H1 (cell line): Measurements from ENCODE around the gene GABPB2. TPM values are rescaled to one million over a fixed set of nuclear protein-coding genes. Genes with fewer than 3 reads are reported as not detected.

ENCODE experiments used
- CBX8 ChIP-seq: fragments of 300-800, 300-1000 bp; sonication (generic); IDR thresholded peaks from 2 replicates; pipeline ENCODE4 v1.7.1; 2016; ENCODE audit warnings: low read depth, low read length, borderline replicate concordance
- POLR2AphosphoS5 ChIP-seq: IDR thresholded peaks from 2 replicates; pipeline ENCODE4 v1.6.1; 2011; ENCODE audit warnings: low read depth, low read length
- RAD21 ChIP-seq, 2 experiments: IDR thresholded peaks in 1 of 2; conservative IDR thresholded peaks in 1 of 2; 2 replicates each; pipeline ENCODE4 v1.6.1; 2011; ENCODE audit warnings: low read depth in 2 of 2, low read length in 2 of 2, improper control_type of control experiment in 1 of 2, inconsistent platforms in 1 of 2, mild to moderate bottlenecking in 1 of 2, moderate library complexity in 1 of 2
- polyA plus RNA-seq, 7 experiments: library from polyadenylated mRNA; depleted of rRNA in 3 of 7; stranded (reverse) in 5 of 7; unstranded in 2 of 7; fragments of >200 nt in 5 of 7; fragments of 200-250 nt in 2 of 7; gene quantifications; 1 replicate in 5 of 7; 2 replicates in 1 of 7; 4 replicates in 1 of 7; pipeline versions ENCODE4 v1.2.1 to v1.2.3, GENCODE V29; 2011 to 2013; ENCODE audit warnings: missing spikeins in 2 of 7, mixed read lengths in 2 of 7
- total RNA-seq: library from RNA; stranded (reverse); fragmentation: NEBNext Ultra II Directional; extraction: Animal tissue kit (Norgen Biotek cat#: 25700); gene quantifications from 2 replicates; pipeline ENCODE4 v1.2.1, GENCODE V29; 2021
- TF ChIP-seq, protein P1 (sequence below): IDR thresholded peaks from 2 replicates; pipeline ENCODE4 v1.6.1; 2012; ENCODE audit warnings: inconsistent platforms

GABPB2 gene
- total and polyA plus RNA-seq, 2 of the 8 experiments (the other 6 are each of a cell fraction or from before 2014, with no cell fraction given): 1.8 to 2.4 TPM

- TF ChIP-seq, protein P1, sequence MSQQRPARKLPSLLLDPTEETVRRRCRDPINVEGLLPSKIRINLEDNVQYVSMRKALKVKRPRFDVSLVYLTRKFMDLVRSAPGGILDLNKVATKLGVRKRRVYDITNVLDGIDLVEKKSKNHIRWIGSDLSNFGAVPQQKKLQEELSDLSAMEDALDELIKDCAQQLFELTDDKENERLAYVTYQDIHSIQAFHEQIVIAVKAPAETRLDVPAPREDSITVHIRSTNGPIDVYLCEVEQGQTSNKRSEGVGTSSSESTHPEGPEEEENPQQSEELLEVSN: no peak
- TF ChIP-seq POLR2AphosphoS5 (no peak), RAD21 (IDR thresholded peaks at IDR 0.05 in 1 of 2, conservative IDR thresholded peaks at IDR 0.05 in 1 of 2; ENCODE audit: low read depth in 2 of 2, low read length in 2 of 2) (peak; percentile 87 to 93), CBX8 (no peak)
Observed at GRCh38 chr1:151024540-151025146, 45.9 kb upstream of the GABPB2 start (continued).
